ENCODE data around the gene BICD1.

Gene BICD1

GRCh38 chr12:32284561-32284960 is 177.9 kb downstream of the BICD1 start:
- no peak for DNase-seq (ENCODE audit: low read depth)

- no peak for DNase-seq (ENCODE audit: low read depth)
These were observed 178.4 kb downstream of the BICD1 start for GRCh38 chr12:32285021-32285420.

GRCh38 chr12:32285489-32285888 is 178.8 kb downstream of the BICD1 start:
- DNase-seq (ENCODE audit: low read depth), result no peak

GRCh38 chr12:32290411-32290810 is 183.8 kb downstream of the BICD1 start:
- no peak for DNase-seq (ENCODE audit: low read depth)

- DNase-seq (ENCODE audit: low read depth), result no peak
These were observed 185.5 kb downstream of the BICD1 start for GRCh38 chr12:32292151-32292550.

GRCh38 chr12:32293808-32294419 is 187.3 kb downstream of the BICD1 start:
- no peak for DNase-seq (ENCODE audit: low read depth)

GRCh38 chr12:32296567-32296966 is 189.9 kb downstream of the BICD1 start:
- no peak for DNase-seq (ENCODE audit: low read depth)

- no peak for DNase-seq (ENCODE audit: low read depth)
These were observed 192.3 kb downstream of the BICD1 start for GRCh38 chr12:32298917-32299316.

GRCh38 chr12:32301216-32301615 is 194.6 kb downstream of the BICD1 start:
- DNase-seq (ENCODE audit: low read depth), result no peak

GRCh38 chr12:32302218-32303173 is 195.8 kb downstream of the BICD1 start:
- no peak for DNase-seq (ENCODE audit: low read depth)

GRCh38 chr12:32303174-32303549 is 196.5 kb downstream of the BICD1 start:
- DNase-seq (ENCODE audit: low read depth), result no peak

GRCh38 chr12:32305163-32305562 is 198.5 kb downstream of the BICD1 start:
- DNase-seq (ENCODE audit: low read depth), result no peak

- no peak for DNase-seq (ENCODE audit: low read depth)
These were observed 200.7 kb downstream of the BICD1 start for GRCh38 chr12:32307326-32307725.

- no peak for DNase-seq (ENCODE audit: low read depth)
These were observed 203.4 kb downstream of the BICD1 start for GRCh38 chr12:32309811-32310736.

GRCh38 chr12:32312049-32312670 is 205.5 kb downstream of the BICD1 start:
- no peak for DNase-seq (ENCODE audit: low read depth)

GRCh38 chr12:32322354-32322753 is 215.7 kb downstream of the BICD1 start:
- DNase-seq (ENCODE audit: low read depth), result no peak

GRCh38 chr12:32331133-32331532 is 224.5 kb downstream of the BICD1 start:
- no peak for DNase-seq (ENCODE audit: low read depth)

GRCh38 chr12:32332446-32332845 is 225.8 kb downstream of the BICD1 start:
- no peak for DNase-seq (ENCODE audit: low read depth)

- no peak for DNase-seq (ENCODE audit: low read depth)
These were observed 227.7 kb downstream of the BICD1 start for GRCh38 chr12:32334371-32334777.

- DNase-seq (ENCODE audit: low read depth), result no peak
These were observed 229.6 kb downstream of the BICD1 start for GRCh38 chr12:32336261-32336660.

- DNase-seq (ENCODE audit: low read depth), result no peak
These were observed 236.8 kb downstream of the BICD1 start for GRCh38 chr12:32343496-32343895.

- no peak for DNase-seq (ENCODE audit: low read depth)
These were observed 237.4 kb downstream of the BICD1 start for GRCh38 chr12:32344047-32344446.
